Activated CD8-positive, alpha-beta T cell treated with anti-CD3 and anti-CD28 coated beads for 36 hours (primary cell): Measurements from ENCODE around the gene TXNL4A. TPM values are rescaled to one million over a fixed set of nuclear protein-coding genes. Genes with fewer than 3 reads are reported as not detected.

Source experiments
- ATAC-seq: fragments of 200-7000 bp; cut with Tn5 transposase; one replicate; pipeline ENCODE4 v1.10.0; 2021; ENCODE audit warnings: mild to moderate bottlenecking, moderate library complexity
- CTCF ChIA-PET: fragments of 350-600 bp; sonication (Branson Sonifier 250); formaldehyde crosslinking; loops from one replicate; lab custom pipeline; 2021; ENCODE audit warnings: antibody characterized with exemption; lab: Charles Lee
- POLR2A ChIA-PET: fragments of 350-600 bp; sonication (Branson Sonifier 250); formaldehyde crosslinking; loops from one replicate; lab custom pipeline; 2021; ENCODE audit warnings: antibody characterized with exemption; lab: Charles Lee
- DNase-seq: peaks from one replicate; pipeline ENCODE4 v3.0.0-alpha.2; 2020
- H3K27ac Mint-ChIP-seq: one replicate; pipeline ENCODE4 v1.8.0; 2021; ENCODE audit warnings: mild to moderate bottlenecking, mixed read lengths
- H3K27me3 Mint-ChIP-seq: one replicate; pipeline ENCODE4 v1.8.0; 2021; ENCODE audit warnings: mixed read lengths
- H3K36me3 Mint-ChIP-seq: one replicate; pipeline ENCODE4 v1.8.0; 2021; ENCODE audit warnings: low read depth, mixed read lengths
- H3K4me1 Mint-ChIP-seq: one replicate; pipeline ENCODE4 v1.8.0; 2021; ENCODE audit warnings: low read depth, mixed read lengths
- H3K4me3 Mint-ChIP-seq: one replicate; pipeline ENCODE4 v1.8.0; 2021; ENCODE audit warnings: mild to moderate bottlenecking, moderate library complexity, mixed read lengths
- H3K9me3 Mint-ChIP-seq: one replicate; pipeline ENCODE4 v1.8.0; 2021; ENCODE audit warnings: mixed read lengths
- CTCF ChIP-seq: fragments of 200-600 bp; IDR thresholded peaks from one replicate; pipeline ENCODE4 v1.8.0; 2022; ENCODE audit warnings: antibody characterized with exemption, mild to moderate bottlenecking
- intact Hi-C: fragments of 100-400 bp; cut with micrococcal nuclease; formaldehyde crosslinking; loops from one replicate; pipeline ENCODE4 v1.10.0; 2022
- total RNA-seq, 2 experiments: library from RNA; stranded (reverse); gene quantifications; one replicate each; pipeline ENCODE4 v1.2.3, GENCODE V29; 2021

TXNL4A gene
- total RNA-seq, 2 experiments from 2014 or later: 172 to 189 TPM

GRCh38 chr18:79937103-79937860 lies 51.1 kb downstream of the TXNL4A start:
- ATAC-seq (no peak), DNase-seq (no peak)
- Mint-ChIP-seq H3K4me3 (no peak overlapping the region), H3K27ac (no peak overlapping the region), H3K36me3 (peaks cover 82% of the 10 kb centered on the region), H3K4me1 (peaks cover under 1% of the 10 kb centered on the region), H3K27me3 (no peaks in the 10 kb centered on the region), H3K9me3 (peaks cover 29% of the 10 kb centered on the region)
- POLR2A ChIA-PET: no interaction called here
- CTCF ChIA-PET: no interaction called here
- intact Hi-C loops: no loop called here
- TF ChIP-seq CTCF: no peak

- CTCF ChIA-PET: no interaction called here
Observed at GRCh38 chr18:79936641-79937040, 51.7 kb downstream of the TXNL4A start.

GRCh38 chr18:79935925-79936324 lies 52.4 kb downstream of the TXNL4A start:
- CTCF ChIA-PET: interaction anchor here (0.6 kb wide), 1 partner anchor 44 kb away, joined by 3 read pairs; no protein-coding TSS in a partner anchor
- TF ChIP-seq CTCF: no peak
- H3K36me3 Mint-ChIP-seq: peaks cover 88% of the 10 kb centered on the region
- ATAC-seq (no peak), DNase-seq (no peak)
- peaks cover 40% of the 10 kb centered on the region for H3K9me3 Mint-ChIP-seq
- intact Hi-C loops: no loop called here
- H3K27ac Mint-ChIP-seq: no peak overlapping the region
- no peaks in the 10 kb centered on the region for H3K4me1 Mint-ChIP-seq
- POLR2A ChIA-PET: no interaction called here
- no peak overlapping the region for H3K4me3 Mint-ChIP-seq
- H3K27me3 Mint-ChIP-seq: no peaks in the 10 kb centered on the region

More at GRCh38 chr18:79936641-79937040, 51.7 kb downstream of the TXNL4A start:
- no peak for DNase-seq
- no peaks in the 10 kb centered on the region for H3K4me1 Mint-ChIP-seq
- no peak for ATAC-seq
- TF ChIP-seq CTCF: no peak
- H3K27ac Mint-ChIP-seq: no peak overlapping the region
- peaks cover 33% of the 10 kb centered on the region for H3K9me3 Mint-ChIP-seq
- no peak overlapping the region for H3K4me3 Mint-ChIP-seq
- intact Hi-C loops: no loop called here
- H3K36me3 Mint-ChIP-seq: peaks cover 80% of the 10 kb centered on the region
- POLR2A ChIA-PET: no interaction called here
- no peaks in the 10 kb centered on the region for H3K27me3 Mint-ChIP-seq

GRCh38 chr18:79935499-79935898 lies 52.9 kb downstream of the TXNL4A start:
- Mint-ChIP-seq H3K27me3 (no peaks in the 10 kb centered on the region), H3K9me3 (peaks cover 40% of the 10 kb centered on the region), H3K4me1 (no peaks in the 10 kb centered on the region), H3K4me3 (no peak overlapping the region), H3K36me3 (peaks cover 86% of the 10 kb centered on the region), H3K27ac (no peak overlapping the region)
- POLR2A ChIA-PET: no interaction called here
- intact Hi-C loops: no loop called here
- ATAC-seq (no peak), DNase-seq (no peak)
- TF ChIP-seq CTCF: no peak
- CTCF ChIA-PET: interaction anchor here (0.6 kb wide), 1 partner anchor 43 kb away, joined by 3 read pairs; no protein-coding TSS in a partner anchor

GRCh38 chr18:79935098-79935480 lies 53.3 kb downstream of the TXNL4A start:
- CTCF ChIA-PET: interaction anchor here (0.6 kb wide), 1 partner anchor 43 kb away, joined by 3 read pairs; no protein-coding TSS in a partner anchor
- no peak for TF ChIP-seq CTCF
- Mint-ChIP-seq H3K36me3 (peaks cover 89% of the 10 kb centered on the region), H3K27ac (no peak overlapping the region), H3K9me3 (peaks cover 41% of the 10 kb centered on the region), H3K4me3 (no peak overlapping the region), H3K27me3 (no peaks in the 10 kb centered on the region), H3K4me1 (no peaks in the 10 kb centered on the region)
- DNase-seq (no peak), ATAC-seq (no peak)
- intact Hi-C loops: no loop called here
- POLR2A ChIA-PET: no interaction called here
